Retina (tissue), 1 donor: Measurements from ENCODE around the gene UQCRC2.
"Not testable (repeated sequence)": the region's sequence is repeated elsewhere in the genome, so short reads cannot be mapped to it uniquely, and the experiment has no call there.

Source experiments
- DNase-seq: peaks from one replicate; pipeline ENCODE4 v3.0.0-alpha.2; 2016

The UQCRC2 gene

GRCh38 chr16:22013486-22013885 lies 60.3 kb downstream of the UQCRC2 start:
- DNase-seq, result no peak

DNA sequence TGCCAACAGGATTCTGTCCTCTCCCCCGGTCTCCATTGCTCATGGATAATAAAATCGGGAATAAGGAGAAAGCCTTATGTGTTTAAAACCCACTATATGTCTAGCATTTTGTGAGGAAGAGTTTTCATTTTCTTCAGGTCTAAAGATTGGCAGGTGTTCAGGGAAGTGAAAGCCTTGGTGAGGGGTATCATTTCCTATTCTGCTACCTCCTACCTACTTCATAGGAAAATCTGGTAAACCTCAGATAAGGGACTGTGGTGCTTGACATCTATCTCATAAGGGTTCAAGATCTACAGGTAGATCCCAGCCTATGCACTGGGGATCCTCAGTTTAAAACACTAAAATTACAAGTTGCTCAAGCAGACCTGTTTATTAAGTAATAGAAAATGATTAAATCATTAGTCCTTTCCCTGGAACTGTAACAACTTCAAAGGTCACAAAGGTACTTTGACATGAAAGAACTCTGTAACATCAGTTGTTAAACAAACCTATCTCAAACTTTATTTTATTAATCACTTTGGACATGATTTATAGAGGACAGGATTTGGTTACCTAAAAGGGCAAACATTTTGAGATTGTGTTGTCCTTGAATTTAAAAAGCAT lies 61.2 kb downstream of the UQCRC2 start:
- DNase-seq, result no peak

- no peak for DNase-seq
These were observed 63.8 kb downstream of the UQCRC2 start for GRCh38 chr16:22016927-22017326.

GRCh38 chr16:22018559-22018958 lies 65.4 kb downstream of the UQCRC2 start:
- DNase-seq, result no peak

GRCh38 chr16:22022151-22022550 lies 69.0 kb downstream of the UQCRC2 start:
- no peak for DNase-seq

DNA sequence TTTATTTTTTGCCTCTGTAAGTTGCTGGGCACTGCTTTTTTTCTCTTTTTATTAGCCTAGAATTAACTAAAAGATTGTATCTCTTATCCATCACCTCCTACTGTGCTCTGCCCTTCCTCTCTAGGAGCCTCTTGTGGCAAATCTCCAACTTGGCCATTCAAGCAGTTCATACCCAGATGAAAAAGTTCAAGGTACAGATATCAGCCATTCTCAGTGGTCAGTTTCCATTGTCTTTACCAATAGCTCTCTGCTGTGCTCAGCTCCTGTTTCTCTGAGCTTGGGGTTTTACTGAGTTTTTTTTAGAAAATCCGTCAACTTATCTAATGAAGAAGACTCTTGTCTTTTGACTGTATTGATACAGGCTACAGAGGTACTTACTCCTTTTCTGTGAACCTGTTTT lies 70.3 kb downstream of the UQCRC2 start:
- DNase-seq, result no peak

DNA sequence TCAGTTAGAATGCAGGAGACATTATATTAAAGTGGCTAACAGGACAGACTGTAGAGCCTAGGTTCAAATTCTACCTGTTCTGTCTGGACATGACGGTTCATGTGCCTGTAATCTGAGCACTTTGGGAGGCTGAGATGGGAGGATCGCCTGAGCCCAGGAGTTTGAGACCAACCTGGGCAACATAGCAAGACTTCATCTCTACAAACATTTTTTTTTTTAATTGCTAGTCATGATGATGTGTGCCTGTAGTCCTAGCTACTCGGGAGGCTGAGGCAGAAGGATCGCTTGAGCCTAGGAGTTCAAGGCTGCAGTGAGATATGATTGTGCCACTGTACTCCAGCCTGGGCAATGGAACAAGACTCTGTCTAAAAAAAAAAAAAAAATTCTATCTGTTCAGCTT lies 71.6 kb downstream of the UQCRC2 start:
- DNase-seq, result not testable (repeated sequence)

- DNase-seq, result no peak
These were observed 74.5 kb downstream of the UQCRC2 start for GRCh38 chr16:22027633-22028032.

DNA sequence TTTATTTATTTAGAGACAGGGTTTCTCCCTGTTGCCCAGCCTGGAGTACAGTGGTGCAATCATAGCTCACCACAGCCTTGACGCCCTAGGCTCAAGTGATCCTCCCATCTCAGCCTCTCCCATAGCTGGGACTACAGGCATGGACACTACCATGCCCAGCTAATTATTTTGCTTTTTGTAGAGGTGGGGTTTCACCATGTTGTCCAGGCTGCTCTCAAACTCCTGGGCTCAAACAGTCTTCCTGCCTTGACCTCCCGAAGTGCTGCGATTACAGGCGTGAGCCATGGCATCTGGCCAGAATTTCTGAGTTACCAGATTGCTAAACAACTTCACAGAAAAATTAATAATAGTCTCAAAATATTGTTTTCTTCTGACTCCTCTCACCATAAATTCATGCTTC lies 76.5 kb downstream of the UQCRC2 start:
- no peak for DNase-seq

- no peak for DNase-seq
These were observed 77.1 kb downstream of the UQCRC2 start for GRCh38 chr16:22030087-22030812.

DNA sequence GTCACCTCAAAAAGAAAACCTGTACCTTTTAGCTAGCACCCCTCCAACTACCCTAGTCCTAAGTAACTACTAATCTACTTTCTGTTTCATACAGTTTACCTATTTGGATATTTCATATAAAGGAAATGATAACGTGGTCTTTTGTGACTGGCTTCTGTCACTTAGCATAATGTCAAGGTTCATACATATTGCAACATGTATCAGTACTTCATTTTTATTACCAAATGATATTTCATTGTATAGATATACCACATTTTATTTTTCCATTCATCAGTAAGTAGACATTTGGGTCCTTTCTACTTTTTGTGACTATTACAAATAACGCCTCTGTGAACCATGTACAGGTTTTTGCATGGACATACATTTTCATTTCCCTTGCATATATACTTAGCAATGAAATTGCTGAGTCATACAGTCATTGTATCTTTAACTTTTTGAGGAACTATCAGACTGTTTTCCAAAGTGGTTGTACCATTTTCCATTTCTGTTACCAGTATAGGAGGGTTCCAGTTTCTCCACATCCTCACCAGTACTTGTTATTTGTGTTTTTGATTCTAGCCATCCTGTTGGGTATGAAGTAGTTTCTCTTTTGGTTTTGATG lies 78.4 kb downstream of the UQCRC2 start:
- DNase-seq, result no peak
